Neural crest cell (in vitro differentiated cells): Measurements from ENCODE around the gene NHP2. TPM values are rescaled to one million over a fixed set of nuclear protein-coding genes. Genes with fewer than 3 reads are reported as not detected.

Source experiments
- DNase-seq: peaks from one replicate; pipeline ENCODE4 v3.0.0; 2021; ENCODE audit warnings: low read depth, mixed read lengths, low spot score
- H3K27ac Mint-ChIP-seq: one replicate; pipeline ENCODE4 v1.8.0; 2021; ENCODE audit warnings: mild to moderate bottlenecking, mixed read lengths; ENCODE audit not compliant: unreplicated experiment
- H3K27me3 Mint-ChIP-seq: 2 replicates; pipeline ENCODE4 v1.8.0; 2021; ENCODE audit warnings: low read depth, mild to moderate bottlenecking, mixed read lengths
- H3K36me3 Mint-ChIP-seq: 2 replicates; pipeline ENCODE4 v1.8.0; 2021; ENCODE audit warnings: low read depth, mild to moderate bottlenecking, mixed read lengths
- H3K4me1 Mint-ChIP-seq: 2 replicates; pipeline ENCODE4 v1.8.0; 2021; ENCODE audit warnings: mixed read lengths
- H3K4me3 Mint-ChIP-seq: one replicate; pipeline ENCODE4 v1.8.0; 2021; ENCODE audit warnings: mild to moderate bottlenecking, mixed read lengths
- H3K9me3 Mint-ChIP-seq: 2 replicates; pipeline ENCODE4 v1.8.0; 2021; ENCODE audit warnings: mixed read lengths
- CTCF ChIP-seq: fragments of 200-600 bp; sonication (generic); conservative IDR thresholded peaks from 2 replicates; pipeline ENCODE4 v1.5.0; 2021; ENCODE audit warnings: antibody characterized with exemption, mild to moderate bottlenecking
- total RNA-seq: library from RNA; stranded (reverse); gene quantifications from 2 replicates; pipeline ENCODE4 v1.2.1, GENCODE V29; 2021

Gene NHP2
- total RNA-seq, 1 donor from 2014 or later = 169 TPM

- H3K4me3 Mint-ChIP-seq = no peak overlapping the region
- H3K27ac Mint-ChIP-seq = no peak overlapping the region
- no peak for TF ChIP-seq CTCF
- peaks cover 2% of the 10 kb centered on the region for H3K9me3 Mint-ChIP-seq
- H3K4me1 Mint-ChIP-seq = no peaks in the 10 kb centered on the region
- no peaks in the 10 kb centered on the region for H3K36me3 Mint-ChIP-seq
- peaks cover 7% of the 10 kb centered on the region for H3K27me3 Mint-ChIP-seq
- DNase-seq = no peak
Measured at GRCh38 chr5:178192787-178193186, 39.1 kb upstream of the NHP2 start.

DNA sequence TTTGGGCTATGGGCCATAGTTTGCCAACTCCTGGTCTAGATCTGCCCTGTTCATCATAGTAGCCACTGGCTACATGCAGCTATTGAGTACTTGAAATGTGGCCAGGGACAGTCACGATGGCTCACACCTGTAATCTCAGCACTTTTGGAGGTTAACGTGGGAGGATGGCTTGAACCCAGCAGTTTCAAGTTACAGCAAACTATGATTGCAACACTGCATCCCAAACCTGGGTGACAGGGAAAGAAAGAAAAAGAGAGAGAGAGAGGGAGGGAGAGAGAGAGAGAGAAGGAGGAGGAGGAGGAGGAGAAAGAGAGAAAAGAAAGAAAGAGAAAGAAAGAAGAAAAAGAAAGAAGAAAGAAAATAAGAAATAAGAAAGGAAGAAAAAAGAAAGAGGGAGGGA lies 38.6 kb upstream of the NHP2 start:
- no peak for DNase-seq
- H3K4me3 Mint-ChIP-seq = no peak overlapping the region
- H3K36me3 Mint-ChIP-seq = no peaks in the 10 kb centered on the region
- no peak overlapping the region for H3K27ac Mint-ChIP-seq
- H3K4me1 Mint-ChIP-seq = no peaks in the 10 kb centered on the region
- H3K27me3 Mint-ChIP-seq = peaks cover 7% of the 10 kb centered on the region
- peaks cover 2% of the 10 kb centered on the region for H3K9me3 Mint-ChIP-seq
- TF ChIP-seq CTCF = no peak

GRCh38 chr5:178191661-178192060 lies 38.0 kb upstream of the NHP2 start:
- H3K9me3 Mint-ChIP-seq = peaks cover 2% of the 10 kb centered on the region
- peaks cover 7% of the 10 kb centered on the region for H3K27me3 Mint-ChIP-seq
- no peak for DNase-seq
- no peak overlapping the region for H3K4me3 Mint-ChIP-seq
- no peak for TF ChIP-seq CTCF
- no peaks in the 10 kb centered on the region for H3K4me1 Mint-ChIP-seq
- H3K36me3 Mint-ChIP-seq = no peaks in the 10 kb centered on the region
- no peak overlapping the region for H3K27ac Mint-ChIP-seq

- DNase-seq = no peak
- Mint-ChIP-seq H3K9me3 (peaks cover 2% of the 10 kb centered on the region), H3K4me3 (no peak overlapping the region), H3K27me3 (peaks cover 7% of the 10 kb centered on the region), H3K4me1 (no peaks in the 10 kb centered on the region), H3K27ac (no peak overlapping the region), H3K36me3 (no peaks in the 10 kb centered on the region)
- no peak for TF ChIP-seq CTCF
Measured at GRCh38 chr5:178189433-178189832, 35.7 kb upstream of the NHP2 start.

DNA sequence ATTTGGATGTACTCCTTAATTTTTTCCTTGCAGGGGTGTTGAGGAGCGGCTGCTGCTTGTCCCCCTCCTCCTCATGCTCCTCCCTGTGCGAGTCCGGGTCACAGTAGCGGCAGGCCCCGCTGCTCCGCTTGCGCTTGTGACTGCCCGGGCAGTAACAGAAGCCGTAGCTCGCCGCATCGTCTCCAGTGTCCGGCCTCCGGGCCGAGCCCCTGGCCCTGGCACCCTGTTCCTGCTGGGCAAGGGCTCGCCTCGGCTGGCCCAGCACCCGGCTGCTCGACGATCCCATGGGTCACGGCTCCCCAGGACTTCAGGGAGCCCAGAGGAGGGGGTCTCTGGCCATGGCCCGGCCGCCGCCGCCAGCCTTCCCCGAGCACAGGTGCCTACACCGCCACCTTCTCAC lies 33.3 kb upstream of the NHP2 start, which contains the start of gene GMCL2:
TSS of gene GMCL2 (minus strand) at position 358 of the 400 bp plus-strand sequence. CDS start at position 286, 72 bp downstream.
- TF ChIP-seq CTCF = no peak
- Mint-ChIP-seq H3K4me1 (no peaks in the 10 kb centered on the region), H3K4me3 (no peak within 1 kb of the TSS), H3K9me3 (no peaks in the 10 kb centered on the region), H3K36me3 (no peaks in the 10 kb centered on the region), H3K27me3 (peaks cover 4% of the 10 kb centered on the region), H3K27ac (peak within 1 kb of the TSS; percentile 43)
- DNase-seq = no peak

GRCh38 chr5:178186427-178186826 lies 32.7 kb upstream of the NHP2 start:
- Mint-ChIP-seq H3K27me3 (peaks cover 4% of the 10 kb centered on the region), H3K9me3 (no peaks in the 10 kb centered on the region), H3K4me1 (no peaks in the 10 kb centered on the region), H3K36me3 (no peaks in the 10 kb centered on the region), H3K27ac (no peak overlapping the region), H3K4me3 (no peak overlapping the region)
- DNase-seq = no peak
- TF ChIP-seq CTCF = no peak
